Choroid plexus epithelial cell (primary cell): Measurements from ENCODE around the gene RYK.

ENCODE experiments used
- DNase-seq: peaks from one replicate; pipeline ENCODE4 v3.0.0-alpha.2; 2010; ENCODE audit warnings: low read depth
- H3K4me3 ChIP-seq: 2 replicates; pipeline ENCODE4 v1.5.1; 2011; ENCODE audit warnings: low read depth, mild to moderate bottlenecking, control low read depth, low read length, moderate library complexity
- CTCF ChIP-seq: conservative IDR thresholded peaks from 2 replicates; pipeline ENCODE4 v1.5.1; 2011; ENCODE audit warnings: low read depth, mild to moderate bottlenecking, control low read depth, inconsistent platforms, low read length, moderate library complexity

RYK gene

GRCh38 chr3:134222835-134223234, 27.8 kb downstream of the RYK start:
- peak; percentile 18 for DNase-seq
- TF ChIP-seq CTCF, result no peak
- H3K4me3 ChIP-seq, result no peak overlapping the region

- no peak overlapping the region for H3K4me3 ChIP-seq
- DNase-seq, result no peak
- TF ChIP-seq CTCF, result no peak
These were observed 33.8 kb downstream of the RYK start for GRCh38 chr3:134216851-134217250.

GRCh38 chr3:134216191-134216764, 34.4 kb downstream of the RYK start:
- no peak for DNase-seq
- no peak for TF ChIP-seq CTCF
- no peak overlapping the region for H3K4me3 ChIP-seq

- no peak for TF ChIP-seq CTCF
- no peak for DNase-seq
- no peak overlapping the region for H3K4me3 ChIP-seq
These were observed 36.4 kb downstream of the RYK start for GRCh38 chr3:134214239-134214638.

DNA sequence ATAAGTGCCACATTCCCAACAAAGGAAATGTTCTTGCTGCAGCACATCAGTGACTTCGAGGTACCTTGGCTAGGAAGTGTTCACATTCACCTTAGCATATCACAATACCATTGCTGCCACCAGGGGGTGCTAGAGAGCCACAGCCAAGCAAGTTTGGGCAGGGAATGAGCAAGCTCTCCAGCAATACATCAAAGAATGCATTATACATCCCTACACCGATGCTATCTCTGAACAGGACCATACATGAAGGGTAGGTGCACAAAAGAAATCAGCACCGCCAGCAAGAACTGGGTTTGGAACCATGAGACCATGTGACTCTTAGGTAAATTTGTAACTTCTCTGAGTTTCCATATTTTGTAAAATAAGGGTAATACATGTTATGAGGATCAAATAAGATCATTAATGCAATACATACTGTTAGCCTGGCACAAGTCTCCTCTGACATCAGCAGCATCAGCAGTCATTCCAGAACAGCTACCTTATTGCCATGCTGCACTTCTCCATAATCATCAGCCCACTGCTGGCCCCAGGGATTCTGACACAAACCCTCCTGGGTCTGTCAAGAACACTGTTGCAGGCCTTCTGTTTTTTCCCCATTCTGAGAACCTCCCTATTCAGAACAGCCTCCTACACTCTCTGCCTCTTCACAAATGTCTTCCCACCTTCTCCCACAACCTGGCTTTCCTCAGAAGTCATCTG, 37.5 kb downstream of the RYK start:
- no peak overlapping the region for H3K4me3 ChIP-seq
- TF ChIP-seq CTCF, result peak; percentile 99
- DNase-seq, result peak; percentile 86

- H3K4me3 ChIP-seq, result no peak overlapping the region
- peak; percentile 88 for DNase-seq
- peak; percentile 94 for TF ChIP-seq CTCF
These were observed 38.9 kb downstream of the RYK start for GRCh38 chr3:134211797-134212196.

DNA sequence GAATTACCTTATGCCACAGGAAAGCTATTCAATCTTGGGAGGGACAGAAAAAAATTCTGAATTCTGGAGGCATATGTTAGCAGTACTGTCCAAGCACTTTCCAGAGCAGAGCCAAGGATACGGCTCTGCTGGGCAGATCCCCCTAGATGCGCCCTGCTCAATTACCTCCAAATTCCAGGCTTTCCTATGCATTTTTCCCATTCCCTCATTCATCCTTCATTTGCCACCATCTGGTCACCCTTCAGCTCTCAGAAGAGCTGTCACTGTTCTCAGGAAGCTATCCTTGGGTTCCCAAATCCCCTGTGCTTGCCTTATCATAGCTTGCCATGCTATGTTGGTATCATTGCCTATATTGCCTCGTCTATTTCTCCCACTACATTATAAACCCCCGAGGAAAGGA, 45.2 kb downstream of the RYK start:
- TF ChIP-seq CTCF, result no peak

More for the DNA sequence above, 45.2 kb downstream of the RYK start:
- no peak for DNase-seq
- H3K4me3 ChIP-seq, result no peak overlapping the region
